Measurements from ENCODE around the gene HDAC10.

Gene HDAC10

GRCh38 chr22:50255607-50256006 lies 4.5 kb upstream of the HDAC10 start:
- DNase-seq (ENCODE audit: low read depth) = no peak

GRCh38 chr22:50255099-50255498 lies 4.0 kb upstream of the HDAC10 start:
- DNase-seq (ENCODE audit: low read depth) = no peak

- no peak for DNase-seq (ENCODE audit: low read depth)
These were observed 2.9 kb upstream of the HDAC10 start for GRCh38 chr22:50253941-50254340.

GRCh38 chr22:50253046-50253915 lies 2.2 kb upstream of the HDAC10 start:
- no peak for DNase-seq (ENCODE audit: low read depth)

- DNase-seq (ENCODE audit: low read depth) = peak; percentile 47
These were observed 1.3 kb upstream of the HDAC10 start for GRCh38 chr22:50252082-50253045.

- no peak for DNase-seq (ENCODE audit: low read depth)
These were observed 514 bp upstream of the HDAC10 start for GRCh38 chr22:50251477-50252081.

- no peak for DNase-seq (ENCODE audit: low read depth)
These were observed 863 bp downstream of the HDAC10 start for GRCh38 chr22:50250249-50250554.

GRCh38 chr22:50249341-50250248 lies 1.5 kb downstream of the HDAC10 start:
- DNase-seq (ENCODE audit: low read depth) = no peak

- DNase-seq (ENCODE audit: low read depth) = no peak
These were observed 2.6 kb downstream of the HDAC10 start for GRCh38 chr22:50248196-50249081.

- DNase-seq (ENCODE audit: low read depth) = no peak
These were observed 3.3 kb downstream of the HDAC10 start for GRCh38 chr22:50247748-50248147.

GRCh38 chr22:50246242-50247175 lies 4.6 kb downstream of the HDAC10 start:
- no peak for DNase-seq (ENCODE audit: low read depth)

GRCh38 chr22:50245214-50246072 lies 5.6 kb downstream of the HDAC10 start:
- no peak for DNase-seq (ENCODE audit: low read depth)

- DNase-seq (ENCODE audit: low read depth) = peak; percentile 93
These were observed 6.4 kb downstream of the HDAC10 start, which contains the start of gene TUBGCP6 for GRCh38 chr22:50244420-50245213. TUBGCP6 (minus strand) TSS chr22:50245023; CDS start chr22:50244459, 564 bp downstream.

- no peak for DNase-seq (ENCODE audit: low read depth)
These were observed 7.2 kb downstream of the HDAC10 start for GRCh38 chr22:50243685-50244419.

- DNase-seq (ENCODE audit: low read depth) = no peak
These were observed 8.6 kb downstream of the HDAC10 start for GRCh38 chr22:50242406-50242949.

- no peak for DNase-seq (ENCODE audit: low read depth)
These were observed 12.3 kb downstream of the HDAC10 start for GRCh38 chr22:50238755-50239154.
